ENCODE measurements around the gene TSC1. TPM values are rescaled to one million over a fixed set of nuclear protein-coding genes. Genes with fewer than 3 reads are reported as not detected.

TSC1 gene
- total RNA-seq, 2 experiments from 2014 or later, result 50.0 to 51.9 TPM

GRCh38 chr9:132876849-132877248 lies 67.6 kb downstream of the TSC1 start:
- peak overlapping the region; percentile 84 for H3K4me3 Mint-ChIP-seq
- TF ChIP-seq CTCF (IDR thresholded peaks at IDR 0.05), result no peak
- Histone ChIP-seq H3K9me3 (ENCODE audit: control insufficient read depth in 1 of 2, insufficient read depth in 1 of 2, low read length in 2 of 2) (no peaks in the 10 kb centered on the region), H3K36me3 (ENCODE audit: insufficient read depth, low read length) (no peaks in the 10 kb centered on the region), H3K4me3 (ENCODE audit: low read length) (no peak overlapping the region), H3K27ac (ENCODE audit: low read depth in 1 of 2, low read length in 2 of 2) (no peak overlapping the region), H3K4me1 (ENCODE audit: insufficient read depth, low read length) (peaks cover 26% of the 10 kb centered on the region), H3K27me3 (ENCODE audit: control insufficient read depth in 1 of 2, insufficient read depth in 2 of 2, low read length in 2 of 2) (no peaks in the 10 kb centered on the region)
- H3K27me3 Mint-ChIP-seq, result no peaks in the 10 kb centered on the region
- no peak for ATAC-seq (ENCODE audit: poor library complexity)
- ChIA-PET POLR2A (interaction anchor here (1.2 to 1.4 kb wide), 2 partner anchors 28 to 207 kb away, joined by 3 to 6 read pairs; partner anchors contain the start of genes DDX31 and GTF3C4), CTCF (no interaction called here)
- peaks cover 5% of the 10 kb centered on the region for H3K36me3 Mint-ChIP-seq (ENCODE audit: low read depth)
- no peaks in the 10 kb centered on the region for H3K9me3 Mint-ChIP-seq
- peak overlapping the region; percentile 53 for H3K27ac Mint-ChIP-seq
- peaks cover 13% of the 10 kb centered on the region for H3K4me1 Mint-ChIP-seq (ENCODE audit: low read depth)
- intact Hi-C loops (cut with DNase I, micrococcal nuclease), result loop anchor here in 1 of 2 experiments (5.0 kb wide), 1 partner anchor 155 kb away; the partner anchor contains the start of gene GTF3C5
- no peak for DNase-seq

- no peak for ATAC-seq (ENCODE audit: poor library complexity)
- no peak overlapping the region for H3K4me3 ChIP-seq (ENCODE audit: low read length)
- no peak overlapping the region for H3K27ac ChIP-seq (ENCODE audit: low read depth in 1 of 2, low read length in 2 of 2)
- H3K9me3 ChIP-seq (ENCODE audit: control insufficient read depth in 1 of 2, insufficient read depth in 1 of 2, low read length in 2 of 2), result no peaks in the 10 kb centered on the region
- CTCF ChIA-PET, result no interaction called here
- no peaks in the 10 kb centered on the region for H3K9me3 Mint-ChIP-seq
- intact Hi-C loops (cut with DNase I, micrococcal nuclease), result loop anchor here in 1 of 2 experiments (5.0 kb wide), 1 partner anchor 157 kb away; the partner anchor contains the start of gene GTF3C5
- H3K27me3 ChIP-seq (ENCODE audit: control insufficient read depth in 1 of 2, insufficient read depth in 2 of 2, low read length in 2 of 2), result no peaks in the 10 kb centered on the region
- peaks cover 5% of the 10 kb centered on the region for H3K36me3 Mint-ChIP-seq (ENCODE audit: low read depth)
- peaks cover 26% of the 10 kb centered on the region for H3K4me1 ChIP-seq (ENCODE audit: insufficient read depth, low read length)
- no peak overlapping the region for H3K27ac Mint-ChIP-seq
- H3K4me3 Mint-ChIP-seq, result no peak overlapping the region
- TF ChIP-seq CTCF (IDR thresholded peaks at IDR 0.05), result no peak
- POLR2A ChIA-PET, result no interaction called here
- H3K27me3 Mint-ChIP-seq, result no peaks in the 10 kb centered on the region
- H3K4me1 Mint-ChIP-seq (ENCODE audit: low read depth), result peaks cover 11% of the 10 kb centered on the region
- no peak for DNase-seq
- no peaks in the 10 kb centered on the region for H3K36me3 ChIP-seq (ENCODE audit: insufficient read depth, low read length)
Observed at GRCh38 chr9:132875159-132875558, 69.3 kb downstream of the TSC1 start.

GRCh38 chr9:132873403-132873802 lies 71.0 kb downstream of the TSC1 start:
- no peaks in the 10 kb centered on the region for H3K9me3 Mint-ChIP-seq
- H3K27me3 Mint-ChIP-seq, result no peaks in the 10 kb centered on the region
- no peaks in the 10 kb centered on the region for H3K9me3 ChIP-seq (ENCODE audit: control insufficient read depth in 1 of 2, insufficient read depth in 1 of 2, low read length in 2 of 2)
- H3K4me3 ChIP-seq (ENCODE audit: low read length), result no peak overlapping the region
- H3K27ac ChIP-seq (ENCODE audit: low read depth in 1 of 2, low read length in 2 of 2), result no peak overlapping the region
- no peaks in the 10 kb centered on the region for H3K27me3 ChIP-seq (ENCODE audit: control insufficient read depth in 1 of 2, insufficient read depth in 2 of 2, low read length in 2 of 2)
- H3K4me3 Mint-ChIP-seq, result peak overlapping the region; percentile 1
- intact Hi-C loops (cut with DNase I, micrococcal nuclease), result no loop called here
- POLR2A ChIA-PET, result no interaction called here
- ATAC-seq (ENCODE audit: poor library complexity) (no peak), DNase-seq (peak in 1 of 14 experiments; percentile 14)
- no peaks in the 10 kb centered on the region for H3K4me1 Mint-ChIP-seq (ENCODE audit: low read depth)
- H3K36me3 ChIP-seq (ENCODE audit: insufficient read depth, low read length), result no peaks in the 10 kb centered on the region
- peaks cover 16% of the 10 kb centered on the region for H3K4me1 ChIP-seq (ENCODE audit: insufficient read depth, low read length)
- no peak overlapping the region for H3K27ac Mint-ChIP-seq
- CTCF ChIA-PET, result interaction anchor here (1.5 kb wide), 1 partner anchor 104 kb away, joined by 3 read pairs; no protein-coding TSS in a partner anchor
- no peak for TF ChIP-seq CTCF (IDR thresholded peaks at IDR 0.05)
- no peaks in the 10 kb centered on the region for H3K36me3 Mint-ChIP-seq (ENCODE audit: low read depth)

Data from CD4-positive, alpha-beta T cell (primary cell).